SK-N-SH treated with all-trans-retinoic acid at 6 μM for 48 hours (cell line): Measurements from ENCODE around the gene RIMBP2.

Experiments used
- ARNTL ChIP-seq: fragments of 450-650 bp; formaldehyde crosslinking; IDR thresholded peaks from 2 replicates; pipeline ENCODE4 v1.5.0; 2020; ENCODE audit warnings: low read depth, mild to moderate bottlenecking, moderate library complexity, borderline replicate concordance
- CREB5 ChIP-seq: fragments of 250-450 bp; sonication (Bioruptor Pico); IDR thresholded peaks from 2 replicates; pipeline ENCODE4 v1.5.1; 2020; ENCODE audit warnings: low read depth, mild to moderate bottlenecking, moderate library complexity
- ESRRG ChIP-seq: fragments of 250-450 bp; sonication (Bioruptor Pico); IDR thresholded peaks from 2 replicates; pipeline ENCODE4 v1.6.1; 2021; ENCODE audit warnings: mild to moderate bottlenecking
- ISL1 ChIP-seq: fragments of 250-450 bp; sonication (Bioruptor Pico); IDR thresholded peaks from 2 replicates; pipeline ENCODE4 v2.1.2; 2022; ENCODE audit warnings: mild to moderate bottlenecking, moderate library complexity
- POU6F1 ChIP-seq: fragments of 250-450 bp; sonication (Bioruptor Pico); IDR thresholded peaks from 2 replicates; pipeline ENCODE4 v1.8.0; 2021; ENCODE audit warnings: low read depth, mild to moderate bottlenecking, moderate library complexity, borderline replicate concordance
- RARB ChIP-seq: fragments of 250-450 bp; sonication (Bioruptor Pico); IDR thresholded peaks from 2 replicates; pipeline ENCODE4 v1.8.0; 2021; ENCODE audit warnings: mild to moderate bottlenecking, moderate library complexity
- SNAI2 ChIP-seq: fragments of 250-450 bp; sonication (Bioruptor Pico); IDR thresholded peaks from 2 replicates; pipeline ENCODE4 v1.5.0; 2020; ENCODE audit warnings: mild to moderate bottlenecking, moderate library complexity
- TCF4 ChIP-seq: fragments of 250-450 bp; sonication (Bioruptor Pico); IDR thresholded peaks from 2 replicates; pipeline ENCODE4 v1.8.0; 2021; ENCODE audit warnings: mild to moderate bottlenecking, moderate library complexity, borderline replicate concordance
- ZC3H10 ChIP-seq: fragments of 250-450 bp; sonication (Bioruptor Pico); IDR thresholded peaks from 2 replicates; pipeline ENCODE4 v1.5.1; 2021; ENCODE audit warnings: mild to moderate bottlenecking, moderate library complexity
- ZFP30 ChIP-seq: fragments of 450-650 bp; formaldehyde crosslinking; IDR thresholded peaks from 2 replicates; pipeline ENCODE4 v1.5.0; 2022; ENCODE audit warnings: mild to moderate bottlenecking, moderate library complexity
- ZNF70 ChIP-seq: fragments of 450-650 bp; formaldehyde crosslinking; IDR thresholded peaks from 2 replicates; pipeline ENCODE4 v1.5.0; 2020; ENCODE audit warnings: mild to moderate bottlenecking, moderate library complexity

GRCh38 chr12:130501821-130502220 is 214.3 kb downstream of the RIMBP2 start:
- TF ChIP-seq RARB (CRISPR knock-in tag) (no peak), CREB5 (CRISPR knock-in tag) (no peak), ZC3H10 (no peak), ZFP30 (CRISPR knock-in tag) (no peak), TCF4 (no peak), SNAI2 (no peak), ESRRG (no peak), ARNTL (CRISPR knock-in tag) (no peak), ZNF70 (CRISPR knock-in tag) (no peak), ISL1 (CRISPR knock-in tag) (no peak), POU6F1 (no peak)
